SK-N-SH (cell line): ENCODE data around the gene KIF25. TPM values are rescaled to one million over a fixed set of nuclear protein-coding genes. Genes with fewer than 3 reads are reported as not detected.

Experiments
- CTCF ChIA-PET: fragments of 300-600, 350-600 bp; formaldehyde crosslinking; extraction: SDS; loops from one replicate; lab custom pipeline; 2021; lab: Yijun Ruan, JAX
- POLR2A ChIA-PET: fragments of 350-600 bp; sonication (Branson Sonifier 250); formaldehyde crosslinking; extraction: SDS; loops from one replicate; lab custom pipeline; 2020; ENCODE audit warnings: antibody characterized with exemption, inconsistent platforms; lab: Yijun Ruan, JAX
- DNase-seq: peaks from one replicate; pipeline ENCODE4 v3.0.0; 2012
- H2AFZ ChIP-seq: fragments of 200-600 bp; sonication (generic); 2 replicates; pipeline ENCODE4 v1.8.1; 2016; ENCODE audit warnings: antibody characterized with exemption, mild to moderate bottlenecking, low read depth
- H3F3A ChIP-seq: fragments of 200-600 bp; sonication (generic); replicated peaks from 2 replicates; pipeline ENCODE3; 2016; ENCODE audit warnings: antibody characterized with exemption, mild to moderate bottlenecking; ENCODE audit not compliant: insufficient read depth
- H3K27ac ChIP-seq, 2 experiments: fragments of 200-500 bp in 1 of 2; fragments of 200-600 bp in 1 of 2; sonication (Bioruptor generic) in 1 of 2; sonication (generic), shearing (Covaris generic) in 1 of 2; 2 replicates each; pipeline versions ENCODE4 v1.5.1 to v1.6.1; 2014 to 2016; ENCODE audit warnings: low read depth in 2 of 2, inconsistent platforms in 1 of 2, low read length in 1 of 2, mild to moderate bottlenecking in 1 of 2, mixed read lengths in 1 of 2
- H3K27me3 ChIP-seq: fragments of 200-600 bp; sonication (generic), shearing (Covaris generic); 2 replicates; pipeline ENCODE4 v1.6.1; 2016; ENCODE audit warnings: mixed run types; ENCODE audit not compliant: insufficient read depth
- H3K36me3 ChIP-seq, 2 experiments: fragments of 200-500 bp in 1 of 2; fragments of 200-600 bp in 1 of 2; sonication (Bioruptor generic) in 1 of 2; sonication (generic) in 1 of 2; replicated peaks in 1 of 2; 2 replicates each; pipeline versions ENCODE3 to v1.5.1; 2014 to 2016; ENCODE audit warnings: low read length in 1 of 2, mild to moderate bottlenecking in 1 of 2; ENCODE audit not compliant: insufficient read depth in 2 of 2, control insufficient read depth in 1 of 2
- H3K4me1 ChIP-seq, 2 experiments: fragments of 200-500 bp in 1 of 2; fragments of 200-600 bp in 1 of 2; sonication (Bioruptor generic) in 1 of 2; sonication (generic), shearing (Covaris generic) in 1 of 2; 2 replicates each; pipeline versions ENCODE4 v1.5.1 to v1.6.1; 2014 to 2016; ENCODE audit warnings: low read depth in 1 of 2, low read length in 1 of 2, mixed run types in 1 of 2; ENCODE audit not compliant: insufficient read depth in 2 of 2, control insufficient read depth in 1 of 2
- H3K4me2 ChIP-seq: fragments of 200-600 bp; sonication (generic), shearing (Covaris generic); 2 replicates; pipeline ENCODE4 v1.6.1; 2017; ENCODE audit warnings: mixed run types
- H3K4me3 ChIP-seq, 2 experiments: fragments of 200-500 bp in 1 of 2; fragments of 200-600 bp in 1 of 2; sonication (Bioruptor generic) in 1 of 2; sonication (generic), shearing (Covaris generic) in 1 of 2; 2 replicates each; pipeline versions ENCODE4 v1.5.1 to v1.8.1; 2014 to 2016; ENCODE audit warnings: low read depth in 2 of 2, inconsistent platforms in 1 of 2, low read length in 1 of 2, mild to moderate bottlenecking in 1 of 2, mixed read lengths in 1 of 2, moderate library complexity in 1 of 2
- H3K79me2 ChIP-seq: fragments of 200-600 bp; sonication (generic); 2 replicates; pipeline ENCODE4 v1.8.1; 2017; ENCODE audit warnings: mild to moderate bottlenecking; ENCODE audit not compliant: insufficient read depth
- H3K9ac ChIP-seq: fragments of 200-600 bp; sonication (generic); 2 replicates; pipeline ENCODE4 v1.6.1; 2017; ENCODE audit warnings: mixed run types
- H3K9me2 ChIP-seq: fragments of 200-600 bp; sonication (generic); 2 replicates; pipeline ENCODE4 v1.6.1; 2017; ENCODE audit warnings: mixed run types
- H3K9me3 ChIP-seq: fragments of 200-600 bp; sonication (generic); 2 replicates; pipeline ENCODE4 v1.6.1; 2017; ENCODE audit warnings: mixed run types, mild to moderate bottlenecking, moderate library complexity
- H4K20me1 ChIP-seq: fragments of 200-600 bp; sonication (generic); 2 replicates; pipeline ENCODE4 v1.6.1; 2017; ENCODE audit warnings: mild to moderate bottlenecking, mixed run types; ENCODE audit not compliant: insufficient read depth
- EP300 ChIP-seq, 2 experiments: IDR thresholded peaks; 2 replicates each; pipeline versions ENCODE4 v1.4.0 to v1.6.1; 2012; ENCODE audit warnings: borderline replicate concordance in 1 of 2, low read depth in 1 of 2, low read length in 1 of 2
- EZH2phosphoT487 ChIP-seq: fragments of 200-600 bp; sonication (generic); IDR thresholded peaks from 2 replicates; pipeline ENCODE4 v1.6.1; 2017; ENCODE audit warnings: low read depth, mixed run types, mild to moderate bottlenecking, antibody characterized with exemption, moderate library complexity, borderline replicate concordance
- FOSL2 ChIP-seq: IDR thresholded peaks from 2 replicates; pipeline ENCODE4 v1.4.0; 2012; ENCODE audit warnings: low read depth, mild to moderate bottlenecking, moderate library complexity, borderline replicate concordance
- FOXJ3 ChIP-seq: sonication (generic); formaldehyde crosslinking; IDR thresholded peaks from 2 replicates; pipeline ENCODE4 v1.5.1; 2020; ENCODE audit warnings: mild to moderate bottlenecking, missing genetic modification reagents
- IRF3 ChIP-seq: fragments of 150-350 bp; IDR thresholded peaks from 2 replicates; pipeline ENCODE4 v1.6.1; 2016; ENCODE audit warnings: mild to moderate bottlenecking, low read depth, low read length
- JUND ChIP-seq: IDR thresholded peaks from 2 replicates; pipeline ENCODE4 v1.4.0; 2012
- MAX ChIP-seq: IDR thresholded peaks from 2 replicates; pipeline ENCODE4 v1.4.0; 2012; ENCODE audit warnings: low read depth
- NFIC ChIP-seq: IDR thresholded peaks from 2 replicates; pipeline ENCODE4 v1.4.0; 2012; ENCODE audit warnings: borderline replicate concordance
- NRF1 ChIP-seq: IDR thresholded peaks from 2 replicates; pipeline ENCODE4 v1.6.1; 2012; ENCODE audit warnings: low read depth, mild to moderate bottlenecking, low read length
- PBX3 ChIP-seq: IDR thresholded peaks from 2 replicates; pipeline ENCODE4; 2012
- POLR2AphosphoS5 ChIP-seq: IDR thresholded peaks from 2 replicates; pipeline ENCODE4 v1.6.1; 2012; ENCODE audit warnings: low read depth, low read length
- RAD21 ChIP-seq: IDR thresholded peaks from 2 replicates; pipeline ENCODE4 v1.6.1; 2012; ENCODE audit warnings: mild to moderate bottlenecking, low read length
- RCOR1 ChIP-seq: fragments of 150-350 bp; IDR thresholded peaks from 2 replicates; pipeline ENCODE4 v1.6.1; 2017; ENCODE audit warnings: antibody characterized with exemption, low read length
- SMC3 ChIP-seq: IDR thresholded peaks from 2 replicates; pipeline ENCODE4 v1.6.1; 2012; ENCODE audit warnings: low read depth, low read length, improper control_type of control experiment
- TAF1 ChIP-seq: IDR thresholded peaks from 2 replicates; pipeline ENCODE4 v1.6.1; 2012; ENCODE audit warnings: low read depth, mild to moderate bottlenecking, low read length, moderate library complexity, borderline replicate concordance
- USF1 ChIP-seq: IDR thresholded peaks from 2 replicates; pipeline ENCODE4 v1.4.0; 2012; ENCODE audit warnings: low read depth, borderline replicate concordance
- WGBS: methylation state at CpG from one replicate; pipeline ENCODE4 v1.1.6; 2017; ENCODE audit warnings: low lambda C conversion rate; 5-methylcytosine and 5-hydroxymethylcytosine counted together
- polyA plus RNA-seq, 3 experiments: library from polyadenylated mRNA; depleted of rRNA; stranded (reverse); fragments of >200 nt; gene quantifications; 2 replicates each; pipeline ENCODE4 v1.2.3, GENCODE V29; 2012

KIF25 gene
- polyA plus RNA-seq, 1 of the 3 experiments (the other 2 are of a cell fraction), result not detected

- no peak for TF ChIP-seq IRF3
- no peak for TF ChIP-seq FOSL2
- TF ChIP-seq TAF1, result no peak
- no peak for TF ChIP-seq NRF1
- TF ChIP-seq MAX, result no peak
- no peak for TF ChIP-seq RCOR1
- no peak for TF ChIP-seq RAD21
- TF ChIP-seq USF1, result no peak
These were observed 58.4 kb downstream of the KIF25 start (continued) for GRCh38 chr6:168055696-168056489.

GRCh38 chr6:168056892-168057527 lies 59.5 kb downstream of the KIF25 start:
- Histone ChIP-seq H3K9ac (no peak overlapping the region), H2AFZ (no peak overlapping the region), H3K4me3 (no peak overlapping the region), H3K36me3 (no peaks in the 10 kb centered on the region), H3K4me2 (no peak overlapping the region), H3K79me2 (no peaks in the 10 kb centered on the region), H3K27me3 (no peaks in the 10 kb centered on the region), H3K9me3 (no peaks in the 10 kb centered on the region), H3K9me2 (no peaks in the 10 kb centered on the region), H3K4me1 (peaks cover 0 to 14% of the 10 kb centered on the region in 2 experiments; a peak in 1 of 4 replicates), H4K20me1 (no peaks in the 10 kb centered on the region), H3K27ac (no peak overlapping the region), H3F3A (no peaks in the 10 kb centered on the region)
- 53% methylated on average over 9 of the region's 24 CpGs for WGBS
- CTCF ChIA-PET, result interaction anchor here (1.0 to 1.4 kb wide), 3 partner anchors 11 to 89 kb away, joined by 3 to 5 read pairs (median 4); no protein-coding TSS in a partner anchor
- POLR2A ChIA-PET, result no interaction called here
- TF ChIP-seq NFIC, result no peak
- TF ChIP-seq JUND, result no peak
- no peak for TF ChIP-seq FOXJ3 (CRISPR knock-in tag)
- TF ChIP-seq SMC3, result no peak
- no peak for TF ChIP-seq RAD21
- no peak for TF ChIP-seq POLR2AphosphoS5
- TF ChIP-seq PBX3, result no peak
- no peak for TF ChIP-seq EP300 (IDR thresholded peaks at IDR 0.05; ENCODE audit: borderline replicate concordance in 1 of 2, low read depth in 1 of 2, low read length in 1 of 2)
- no peak for TF ChIP-seq EZH2phosphoT487
- no peak for DNase-seq
